GM13976 (cell line): ENCODE data around the gene GJD2.

Experiments used
- DNase-seq: peaks from one replicate; pipeline ENCODE4 v3.0.0; 2012; ENCODE audit warnings: low spot score
- in situ Hi-C: fragments of 300-500 bp; cut with MboI; formaldehyde crosslinking; loops from one replicate; pipeline ENCODE4 v1.12.0; 2022; ENCODE audit warnings: low sequenced_read_pairs, mixed read lengths, inconsistent platforms; ENCODE audit not compliant: unreplicated experiment
- TF ChIP-seq, protein P1 (sequence below): IDR thresholded peaks from 2 replicates; pipeline ENCODE4 v1.5.1; 2012; ENCODE audit warnings: borderline replicate concordance, mild to moderate bottlenecking; ENCODE audit not compliant: insufficient read depth; ENCODE audit errors: extremely low read depth, missing control alignments, control extremely low read depth

The GJD2 gene

DNA sequence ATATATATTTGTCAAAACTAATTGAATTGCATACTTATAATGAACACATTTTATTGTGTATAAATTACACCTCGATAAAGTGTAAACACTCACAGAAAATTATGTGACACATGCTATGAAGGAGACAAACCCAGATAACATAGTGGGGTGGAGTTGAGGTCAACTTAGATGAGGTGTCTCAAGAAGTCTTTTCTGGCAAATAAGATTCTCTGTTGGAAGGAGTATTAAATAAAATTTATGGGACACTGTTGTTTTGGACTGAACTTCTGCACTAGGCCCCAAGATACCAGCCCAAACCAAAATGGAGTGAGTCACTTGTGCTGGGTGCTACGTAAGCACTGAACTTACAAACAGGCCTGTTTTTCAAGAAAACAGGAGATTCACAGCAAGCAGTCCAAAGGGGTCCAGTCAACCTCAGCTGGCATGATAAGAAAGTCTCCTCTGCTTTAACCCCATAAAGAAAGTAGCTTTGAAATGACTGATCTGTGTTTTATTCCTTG is 21.9 kb upstream of the GJD2 start:
- in situ Hi-C loops, result no loop called here
- TF ChIP-seq, protein P1, sequence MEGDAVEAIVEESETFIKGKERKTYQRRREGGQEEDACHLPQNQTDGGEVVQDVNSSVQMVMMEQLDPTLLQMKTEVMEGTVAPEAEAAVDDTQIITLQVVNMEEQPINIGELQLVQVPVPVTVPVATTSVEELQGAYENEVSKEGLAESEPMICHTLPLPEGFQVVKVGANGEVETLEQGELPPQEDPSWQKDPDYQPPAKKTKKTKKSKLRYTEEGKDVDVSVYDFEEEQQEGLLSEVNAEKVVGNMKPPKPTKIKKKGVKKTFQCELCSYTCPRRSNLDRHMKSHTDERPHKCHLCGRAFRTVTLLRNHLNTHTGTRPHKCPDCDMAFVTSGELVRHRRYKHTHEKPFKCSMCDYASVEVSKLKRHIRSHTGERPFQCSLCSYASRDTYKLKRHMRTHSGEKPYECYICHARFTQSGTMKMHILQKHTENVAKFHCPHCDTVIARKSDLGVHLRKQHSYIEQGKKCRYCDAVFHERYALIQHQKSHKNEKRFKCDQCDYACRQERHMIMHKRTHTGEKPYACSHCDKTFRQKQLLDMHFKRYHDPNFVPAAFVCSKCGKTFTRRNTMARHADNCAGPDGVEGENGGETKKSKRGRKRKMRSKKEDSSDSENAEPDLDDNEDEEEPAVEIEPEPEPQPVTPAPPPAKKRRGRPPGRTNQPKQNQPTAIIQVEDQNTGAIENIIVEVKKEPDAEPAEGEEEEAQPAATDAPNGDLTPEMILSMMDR, result no peak
- no peak for DNase-seq

DNA sequence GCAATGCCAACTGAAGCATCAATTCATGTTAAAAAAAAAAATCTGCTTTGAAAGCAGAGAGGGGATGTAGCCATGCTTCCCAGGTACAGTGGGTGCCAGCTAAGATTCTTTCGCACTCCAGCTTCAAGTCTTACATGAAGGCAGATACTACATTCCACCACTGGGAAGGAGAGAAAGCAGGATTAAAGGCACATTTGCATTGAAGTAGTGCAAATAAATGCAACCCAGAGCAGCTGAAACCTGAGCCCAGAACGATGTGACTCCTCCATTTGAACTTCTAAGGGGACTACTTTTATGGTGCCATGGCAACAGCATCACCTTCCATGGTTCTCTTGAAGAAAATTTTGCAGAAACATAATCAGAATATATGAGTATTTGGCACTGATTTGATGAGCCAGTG is 19.1 kb upstream of the GJD2 start:
- in situ Hi-C loops, result no loop called here
- TF ChIP-seq, protein P1, result no peak
- no peak for DNase-seq

DNA sequence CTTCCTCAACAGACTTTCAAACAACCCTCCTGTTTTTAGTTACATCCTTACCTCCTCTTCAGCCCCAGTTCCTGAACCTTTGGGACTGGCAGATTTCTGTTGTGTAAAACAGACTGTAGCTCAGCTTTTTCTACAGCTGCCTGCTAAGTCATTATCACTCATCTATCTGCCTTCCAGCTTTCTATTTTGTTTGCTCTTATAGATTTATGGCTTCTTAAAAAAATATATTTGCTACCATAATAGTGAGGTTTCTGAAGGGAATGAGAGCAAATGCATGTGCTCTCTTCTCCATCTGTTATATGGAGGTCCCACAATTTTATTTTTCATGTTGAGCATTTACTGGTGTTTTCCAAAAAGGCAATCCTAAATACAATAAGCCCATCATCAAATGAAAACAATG is 18.2 kb upstream of the GJD2 start:
- TF ChIP-seq, protein P1, result no peak
- in situ Hi-C loops, result no loop called here
- DNase-seq, result no peak

DNA sequence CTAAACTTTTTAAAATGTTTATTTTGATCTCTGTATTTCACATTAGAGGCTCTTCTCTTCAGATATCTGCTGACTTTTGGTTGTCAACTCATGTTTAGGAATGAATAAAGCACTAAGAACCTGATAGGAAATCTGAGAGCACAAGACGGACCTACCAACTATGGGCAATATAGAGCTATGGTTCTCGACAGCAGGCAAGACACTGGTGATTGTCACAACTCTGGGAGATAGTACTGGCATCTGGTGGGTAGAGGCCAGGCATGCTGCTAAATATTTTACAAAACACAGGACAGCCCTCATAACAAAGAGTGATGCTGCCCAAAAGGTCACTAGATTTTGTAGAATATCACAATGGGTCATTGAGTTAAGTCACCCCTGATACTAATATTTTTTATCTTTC is 17.5 kb upstream of the GJD2 start:
- no peak for DNase-seq
- in situ Hi-C loops, result no loop called here
- TF ChIP-seq, protein P1, result no peak

DNA sequence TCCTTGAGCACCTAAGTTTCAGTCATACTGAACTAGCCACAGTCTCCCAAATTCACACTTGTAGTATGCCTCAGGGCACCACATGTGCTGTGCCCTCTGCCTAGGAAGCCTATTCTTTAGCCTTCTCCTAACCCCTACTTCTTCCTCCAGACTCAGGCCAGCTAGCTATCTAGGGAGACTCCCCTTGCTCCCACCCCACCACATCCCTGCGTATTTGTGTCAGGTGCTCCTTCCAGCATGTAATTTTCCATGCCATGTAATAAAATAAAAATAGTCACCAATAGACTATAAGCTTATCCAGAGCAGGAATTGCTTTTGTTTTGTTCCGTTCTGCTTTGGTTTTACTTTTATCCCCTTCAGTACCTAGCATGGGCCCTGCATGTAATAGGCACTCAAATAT is 14.9 kb upstream of the GJD2 start:
- in situ Hi-C loops, result no loop called here
- TF ChIP-seq, protein P1, result no peak
- DNase-seq, result no peak

DNA sequence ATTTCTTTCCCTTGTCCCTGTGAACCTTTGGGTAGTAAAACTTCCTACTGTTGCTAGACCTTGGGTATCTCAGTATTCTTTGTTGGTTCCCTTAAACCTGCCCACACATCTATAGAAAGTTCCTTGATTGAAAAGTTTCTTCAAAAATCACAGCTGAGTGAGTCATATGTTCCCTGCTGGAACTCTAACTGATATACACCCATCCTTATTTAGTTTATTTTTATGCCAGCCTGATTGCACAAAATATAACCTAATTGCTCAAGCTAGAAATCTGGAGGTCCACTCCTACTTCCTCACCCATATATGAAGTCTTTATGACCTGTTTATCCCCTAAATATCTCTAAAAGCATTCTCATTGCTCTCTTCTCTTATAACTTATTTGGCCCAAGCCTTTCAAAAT is 13.7 kb upstream of the GJD2 start:
- in situ Hi-C loops, result no loop called here
- DNase-seq, result no peak
- TF ChIP-seq, protein P1, result no peak

DNA sequence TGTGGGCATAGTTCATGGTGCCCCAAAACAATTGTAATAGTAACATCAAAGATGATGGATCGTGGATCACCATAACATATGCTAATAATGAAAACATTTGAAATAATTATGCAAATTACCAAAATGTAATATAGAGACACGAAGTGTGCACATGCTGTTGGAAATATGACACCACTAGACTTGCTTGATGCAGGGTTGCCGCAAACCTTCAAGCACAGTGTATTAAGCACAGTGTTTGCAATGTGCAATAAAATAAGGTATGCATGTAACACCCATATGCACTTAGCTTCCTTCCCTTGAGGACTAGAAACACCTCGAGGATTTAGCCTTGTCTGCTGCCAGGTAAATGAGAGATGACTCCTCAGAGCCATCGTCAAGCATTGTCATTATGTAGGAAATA is 10.9 kb upstream of the GJD2 start:
- in situ Hi-C loops, result no loop called here
- no peak for DNase-seq
- TF ChIP-seq, protein P1, result no peak
